GM21619 (cell line): ENCODE results near the gene DNAH8.
"Not testable (repeated sequence)": the region's sequence is repeated elsewhere in the genome, so short reads cannot be mapped to it uniquely, and the experiment has no call there.

Source experiments
- ATAC-seq: cut with Tn5 transposase; IDR thresholded peaks from one replicate; pipeline ENCODE4 v1.9.1; 2021; ENCODE audit not compliant: unreplicated experiment

The DNAH8 gene

GRCh38 chr6:38792356-38792755, 77.2 kb downstream of the DNAH8 start:
- no peak for ATAC-seq

- ATAC-seq = no peak
Measured at GRCh38 chr6:38794682-38795081, 79.6 kb downstream of the DNAH8 start.

GRCh38 chr6:38796006-38796405, 80.9 kb downstream of the DNAH8 start:
- ATAC-seq = no peak

- not testable (repeated sequence) for ATAC-seq
Measured at GRCh38 chr6:38796437-38796836, 81.3 kb downstream of the DNAH8 start.

GRCh38 chr6:38796850-38797249, 81.7 kb downstream of the DNAH8 start:
- ATAC-seq = no peak

- ATAC-seq = no peak
Measured at GRCh38 chr6:38797391-38797790, 82.3 kb downstream of the DNAH8 start.

- no peak for ATAC-seq
Measured at GRCh38 chr6:38799529-38800184, 84.5 kb downstream of the DNAH8 start.

- no peak for ATAC-seq
Measured at GRCh38 chr6:38801305-38801704, 86.2 kb downstream of the DNAH8 start.

- no peak for ATAC-seq
Measured at GRCh38 chr6:38802497-38802896, 87.4 kb downstream of the DNAH8 start.

GRCh38 chr6:38803129-38803528, 88.0 kb downstream of the DNAH8 start:
- no peak for ATAC-seq

- ATAC-seq = no peak
Measured at GRCh38 chr6:38804358-38804757, 89.2 kb downstream of the DNAH8 start.

GRCh38 chr6:38805127-38805655, 90.1 kb downstream of the DNAH8 start:
- no peak for ATAC-seq

GRCh38 chr6:38805692-38806091, 90.6 kb downstream of the DNAH8 start:
- no peak for ATAC-seq

GRCh38 chr6:38806271-38806670, 91.2 kb downstream of the DNAH8 start:
- ATAC-seq = no peak

- no peak for ATAC-seq
Measured at GRCh38 chr6:38806833-38807232, 91.7 kb downstream of the DNAH8 start.

GRCh38 chr6:38808039-38808438, 92.9 kb downstream of the DNAH8 start:
- ATAC-seq = no peak

GRCh38 chr6:38813041-38813823, 98.1 kb downstream of the DNAH8 start:
- no peak for ATAC-seq

- no peak for ATAC-seq
Measured at GRCh38 chr6:38814761-38815160, 99.7 kb downstream of the DNAH8 start.

- ATAC-seq = no peak
Measured at GRCh38 chr6:38815250-38815649, 100.1 kb downstream of the DNAH8 start.

GRCh38 chr6:38818691-38819090, 103.6 kb downstream of the DNAH8 start:
- no peak for ATAC-seq

- ATAC-seq = no peak
Measured at GRCh38 chr6:38822963-38823362, 107.9 kb downstream of the DNAH8 start.

GRCh38 chr6:38824243-38824894, 109.3 kb downstream of the DNAH8 start:
- ATAC-seq = no peak
